ENCODE measurements around the gene LRCH4.

The LRCH4 gene

DNA sequence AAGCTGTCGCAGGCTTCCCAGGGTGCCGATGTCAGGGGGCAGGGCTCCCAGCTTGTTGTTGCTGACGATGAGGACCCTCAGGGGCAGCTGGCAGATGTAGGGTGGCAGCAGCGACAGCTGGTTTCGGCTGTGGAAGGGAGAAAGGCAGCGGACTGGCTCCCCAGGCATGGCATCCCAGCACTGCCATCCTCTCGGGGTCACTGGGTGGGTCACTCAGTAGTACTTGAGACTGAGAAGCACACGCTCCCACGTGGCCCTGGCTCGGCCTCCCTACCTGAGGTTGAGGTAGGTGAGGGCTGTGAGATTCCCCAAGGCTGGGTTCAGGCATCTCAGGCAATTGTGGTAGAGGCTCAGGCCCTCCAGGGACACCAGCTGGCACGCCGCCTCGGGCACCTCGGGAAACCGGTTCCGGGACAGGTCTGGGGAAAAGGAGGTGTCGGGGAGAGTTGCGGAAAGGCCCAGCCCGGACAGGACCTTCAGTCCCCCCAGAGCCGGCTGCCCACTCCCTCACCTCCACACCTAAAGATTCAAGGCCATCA is 3.8 kb downstream of the LRCH4 start:
- DNase-seq: no peak

DNA sequence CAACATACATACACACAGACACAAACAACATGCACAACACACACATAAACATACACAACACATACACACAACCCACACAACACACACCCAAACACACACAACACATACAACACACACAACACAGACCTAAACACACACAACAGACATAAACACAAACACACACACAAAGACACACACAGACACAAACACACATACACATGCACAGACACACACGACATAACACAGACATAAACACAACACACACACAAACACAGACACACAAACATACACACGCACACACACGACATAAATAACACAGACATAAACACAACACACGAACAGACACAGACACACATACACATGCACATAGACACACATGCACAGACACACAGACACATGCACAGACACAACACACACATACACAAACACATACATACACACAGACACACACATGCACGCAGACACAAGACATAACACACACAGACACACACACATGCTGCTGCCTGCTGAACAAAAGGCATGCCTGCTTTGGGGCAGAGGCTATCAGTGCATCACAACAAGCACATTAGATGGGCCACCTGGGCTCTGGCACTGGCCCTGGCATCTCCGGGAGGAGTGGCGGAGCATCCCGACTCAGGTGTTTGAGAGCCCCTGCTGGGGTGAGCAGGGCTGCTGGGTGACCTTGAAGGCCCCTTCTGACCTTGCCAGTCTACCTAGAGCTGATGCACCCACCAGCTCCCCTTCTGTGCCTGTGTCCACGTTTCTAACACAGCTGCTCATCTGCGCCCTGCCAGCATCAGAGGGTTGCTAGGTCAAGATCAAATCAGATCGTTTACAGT is 5.3 kb downstream of the LRCH4 start:
- DNase-seq: no peak

DNA sequence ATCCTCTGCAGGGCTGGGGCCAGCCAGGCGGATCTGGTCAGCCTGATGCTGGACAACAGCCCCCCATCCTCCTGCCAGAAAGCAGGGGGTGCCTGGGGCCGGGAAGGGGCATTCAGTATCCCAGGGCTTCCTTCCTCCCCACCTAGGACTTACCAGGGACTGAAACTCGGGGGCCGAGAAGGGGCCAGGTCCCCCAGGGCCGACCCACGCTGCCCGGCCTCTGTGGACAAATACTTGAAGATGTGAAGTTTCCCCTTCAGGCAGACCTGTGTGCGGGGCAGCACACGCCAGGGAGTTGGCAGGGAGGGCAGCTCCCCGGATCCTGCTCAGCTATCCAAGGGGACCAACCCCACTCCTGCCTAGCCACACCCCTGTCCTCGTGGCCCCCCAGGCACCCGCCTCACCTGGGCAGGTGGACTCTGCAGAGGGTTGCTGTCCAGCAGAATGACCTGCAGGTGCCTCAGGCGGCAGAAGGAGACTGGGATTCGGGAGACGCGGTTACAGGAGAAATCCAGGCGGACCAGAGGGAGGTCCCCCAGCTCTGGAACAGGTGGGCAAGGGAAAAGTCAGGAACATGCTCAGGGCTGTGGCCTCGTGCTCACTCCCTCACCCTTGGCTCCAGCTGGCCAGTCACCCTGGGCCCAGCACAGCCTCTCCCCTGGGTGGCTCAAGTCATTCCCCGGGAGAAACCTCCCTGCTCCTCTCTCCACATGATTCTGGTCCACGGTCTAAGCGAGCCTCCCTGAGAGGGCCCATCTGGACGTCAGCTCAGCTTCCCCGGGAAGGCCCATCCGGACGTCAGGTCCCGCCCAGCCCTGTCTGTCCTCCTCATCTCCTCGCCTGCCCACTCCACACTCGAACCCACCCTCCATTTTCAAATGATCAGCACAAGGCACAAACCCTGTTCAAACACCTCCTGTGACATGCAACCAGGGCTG is 7.4 kb downstream of the LRCH4 start:
- no peak for DNase-seq

DNA sequence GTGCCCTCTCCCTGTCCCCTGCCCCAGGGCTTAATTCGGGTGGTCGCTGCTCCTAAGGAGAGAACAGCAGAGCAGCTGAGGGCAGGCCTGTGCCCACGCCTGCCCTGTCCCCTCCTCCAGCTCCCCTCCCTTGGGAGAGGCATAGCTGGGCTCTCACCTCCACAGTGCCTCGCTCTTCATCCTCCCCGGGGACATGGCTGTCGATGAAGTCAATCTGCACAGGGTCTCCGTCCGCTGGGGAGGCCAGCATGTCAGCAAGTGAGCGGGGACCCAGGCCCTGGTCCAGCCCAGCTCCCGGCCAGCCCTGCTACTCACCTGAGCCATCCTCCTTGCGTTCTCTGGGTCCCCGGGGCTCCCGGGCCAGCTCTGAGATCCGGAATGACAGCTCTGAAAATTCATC is 8.4 kb downstream of the LRCH4 start:
- no peak for DNase-seq

DNA sequence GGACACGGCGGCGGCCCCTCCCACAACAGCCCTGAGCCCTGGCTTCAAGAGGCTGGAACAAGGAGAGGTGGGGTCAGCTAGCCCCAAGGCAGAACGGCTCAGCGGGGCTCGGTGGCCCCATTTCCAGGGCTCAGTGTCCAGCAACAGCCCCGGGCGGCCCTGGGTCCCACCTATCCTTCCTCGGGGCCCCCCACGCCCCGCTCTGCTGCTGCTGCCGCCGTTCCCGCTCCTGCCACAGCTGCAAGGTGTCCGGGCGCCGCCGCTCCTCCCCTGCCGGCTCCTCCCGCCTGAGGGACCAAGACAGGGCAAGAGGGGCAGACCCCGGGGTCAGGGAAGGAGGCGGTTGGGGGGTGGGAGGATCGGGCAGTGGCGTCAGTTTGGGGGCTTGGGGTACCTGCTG is 8.8 kb downstream of the LRCH4 start:
- DNase-seq: no peak

DNA sequence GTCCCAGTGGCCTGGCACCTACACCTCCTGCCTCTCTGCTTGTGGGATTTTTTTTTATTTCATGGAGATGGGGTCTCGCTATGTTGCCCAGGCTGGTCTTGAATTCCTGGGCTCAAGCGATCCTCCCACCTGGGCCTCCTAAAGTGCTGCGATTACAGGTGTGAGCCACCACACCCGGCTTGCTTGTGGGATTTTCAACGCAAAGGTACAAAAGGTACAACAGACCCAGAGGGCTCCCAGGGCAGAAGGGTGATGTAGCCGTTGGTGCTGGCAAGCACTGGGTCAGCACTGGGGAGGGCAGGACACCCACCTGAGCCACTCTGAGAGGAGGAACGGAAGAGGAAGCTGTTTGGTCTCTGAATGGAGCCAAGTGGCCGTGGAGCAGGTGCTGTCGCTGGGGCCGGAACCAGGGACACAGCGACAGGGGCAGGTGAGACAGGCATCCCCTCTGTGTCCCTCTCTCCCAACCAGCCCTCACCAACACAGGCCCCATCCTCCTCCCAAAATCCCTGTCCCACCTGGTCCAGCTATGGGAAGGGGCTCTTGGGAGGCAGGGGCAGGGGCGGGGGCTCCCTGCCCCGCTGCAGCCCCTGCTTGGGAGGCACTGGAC is 9.4 kb downstream of the LRCH4 start:
- no peak for DNase-seq

DNA sequence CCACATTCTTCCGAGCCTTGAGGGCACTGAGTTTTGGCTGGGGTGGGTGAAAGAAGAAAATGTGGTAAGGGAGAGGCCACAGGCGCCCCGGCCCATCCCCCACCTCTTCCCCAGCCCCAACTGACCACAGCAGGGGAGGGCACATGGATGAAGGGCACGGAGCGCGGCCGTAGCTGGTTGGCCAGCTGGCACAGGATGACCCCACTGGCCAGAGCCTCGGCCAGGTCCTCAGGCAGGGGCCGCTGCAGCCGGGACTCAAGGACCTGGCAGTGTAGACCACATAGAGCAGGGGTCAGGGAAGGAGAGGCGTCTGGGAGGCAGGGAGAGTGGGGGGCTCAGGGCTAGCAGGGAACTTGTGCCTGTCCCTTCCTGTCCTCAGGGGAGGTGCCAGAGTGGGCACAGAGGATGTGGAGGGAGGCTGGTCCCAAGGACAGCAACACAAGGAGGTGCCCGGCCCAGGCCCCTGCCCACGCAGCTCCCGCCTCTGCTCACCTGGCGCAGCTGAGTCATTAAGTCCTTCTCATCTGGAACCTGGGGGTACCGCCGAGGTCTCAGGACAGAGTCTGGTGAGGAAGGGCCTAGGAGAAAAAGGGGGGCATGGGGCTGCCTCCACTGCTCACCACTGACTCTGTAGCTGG is 10.1 kb downstream of the LRCH4 start:
- DNase-seq: no peak

DNA sequence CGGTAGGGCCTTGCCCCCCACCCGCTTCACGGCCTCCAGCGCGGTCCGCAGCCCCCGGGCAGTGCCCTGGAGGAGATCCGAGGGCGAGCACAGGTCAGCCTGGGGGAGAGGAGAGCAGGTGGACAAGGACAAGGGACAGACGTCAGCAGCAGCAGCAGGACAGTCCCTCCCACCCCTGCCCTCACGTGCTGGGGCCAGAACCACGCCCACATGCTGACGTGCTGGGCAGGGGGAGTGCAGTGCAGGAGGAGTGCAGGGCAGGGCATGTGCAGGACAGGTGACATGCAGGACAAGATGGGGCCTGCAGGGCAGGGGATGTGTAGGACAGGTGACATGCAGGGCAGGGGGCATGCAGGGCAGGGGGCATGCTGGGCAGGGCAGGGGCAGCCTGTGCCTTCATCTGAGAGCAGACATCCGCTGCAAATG is 10.7 kb downstream of the LRCH4 start:
- DNase-seq: no peak

DNA sequence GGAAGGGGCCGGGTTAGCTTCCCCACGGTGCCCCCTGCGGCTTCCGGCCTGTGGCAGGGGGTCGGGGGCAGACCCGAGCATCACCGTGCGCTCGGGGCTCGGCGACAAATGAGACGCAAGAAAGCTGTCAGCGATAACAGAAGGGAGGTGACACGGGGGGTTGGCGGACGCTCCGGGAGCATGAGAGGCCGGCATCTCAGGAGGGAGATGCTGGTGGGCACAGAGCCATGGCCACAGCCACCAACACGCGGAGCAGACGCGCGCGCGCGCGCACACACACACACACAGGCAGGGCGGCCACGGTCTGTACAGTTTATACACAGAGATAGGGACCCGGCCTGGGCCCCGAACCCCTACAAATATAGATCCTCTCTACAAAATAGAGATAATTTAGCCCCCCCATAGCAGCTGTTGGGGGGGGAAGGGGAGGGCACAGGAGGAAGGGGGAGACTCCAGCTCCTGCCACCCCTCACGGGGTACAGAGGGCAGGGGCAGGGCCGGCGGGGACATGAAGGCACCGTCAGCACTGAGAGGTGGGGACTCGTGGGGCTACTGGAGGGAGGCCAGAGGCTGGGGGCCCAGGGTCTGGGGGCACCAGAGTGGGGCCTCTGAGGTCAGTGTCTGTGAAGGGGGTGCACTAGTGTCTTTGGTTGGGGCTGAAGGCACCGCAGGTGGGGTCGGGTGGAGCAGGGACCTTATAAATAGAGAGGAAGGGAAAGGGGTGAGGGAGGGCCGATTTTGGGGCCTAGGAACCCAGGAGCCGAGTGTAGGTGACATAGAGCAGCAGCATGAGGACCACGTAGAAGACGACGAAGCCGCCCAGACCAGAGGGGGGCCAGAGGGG is 11.3 kb downstream of the LRCH4 start:
- no peak for DNase-seq

DNA sequence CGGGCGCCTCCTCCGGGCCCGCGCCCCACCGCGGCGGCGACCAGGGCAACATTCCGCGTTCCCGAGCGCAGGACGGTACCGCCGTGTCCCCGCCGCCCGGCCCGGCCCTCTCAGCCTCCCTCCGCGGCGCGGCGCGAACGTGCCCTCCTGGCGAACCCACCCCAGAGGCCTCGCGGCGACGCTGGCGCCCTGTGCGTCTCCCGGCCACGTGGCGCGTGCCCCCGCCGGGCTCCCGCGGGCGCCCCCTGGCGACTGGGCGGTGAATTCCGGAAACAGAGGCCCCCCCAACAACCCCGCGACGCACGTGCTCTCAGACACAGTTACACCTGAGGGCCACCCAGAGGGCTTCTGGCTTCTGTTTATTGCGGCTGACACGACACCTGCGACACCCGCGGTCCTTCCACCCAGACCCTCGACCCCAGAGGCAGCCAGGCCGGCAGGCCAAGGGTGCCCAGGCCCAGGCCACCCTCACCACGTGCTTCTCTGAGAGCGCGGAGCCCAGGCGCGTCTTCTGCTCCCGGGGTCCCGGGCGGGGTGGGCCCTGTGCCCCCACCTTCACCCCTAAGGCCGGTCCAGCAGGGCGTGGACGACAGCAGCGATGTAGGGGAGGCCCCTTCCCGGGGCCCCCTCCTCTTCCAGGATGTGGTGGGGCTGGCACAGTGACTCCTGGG is 12.1 kb downstream of the LRCH4 start, which contains the start of gene SAP25:
Gene SAP25 (minus strand): TSS at position 210 of the 671 bp plus-strand sequence. CDS start 158 bp downstream, at position 52.
- DNase-seq: no peak

DNA sequence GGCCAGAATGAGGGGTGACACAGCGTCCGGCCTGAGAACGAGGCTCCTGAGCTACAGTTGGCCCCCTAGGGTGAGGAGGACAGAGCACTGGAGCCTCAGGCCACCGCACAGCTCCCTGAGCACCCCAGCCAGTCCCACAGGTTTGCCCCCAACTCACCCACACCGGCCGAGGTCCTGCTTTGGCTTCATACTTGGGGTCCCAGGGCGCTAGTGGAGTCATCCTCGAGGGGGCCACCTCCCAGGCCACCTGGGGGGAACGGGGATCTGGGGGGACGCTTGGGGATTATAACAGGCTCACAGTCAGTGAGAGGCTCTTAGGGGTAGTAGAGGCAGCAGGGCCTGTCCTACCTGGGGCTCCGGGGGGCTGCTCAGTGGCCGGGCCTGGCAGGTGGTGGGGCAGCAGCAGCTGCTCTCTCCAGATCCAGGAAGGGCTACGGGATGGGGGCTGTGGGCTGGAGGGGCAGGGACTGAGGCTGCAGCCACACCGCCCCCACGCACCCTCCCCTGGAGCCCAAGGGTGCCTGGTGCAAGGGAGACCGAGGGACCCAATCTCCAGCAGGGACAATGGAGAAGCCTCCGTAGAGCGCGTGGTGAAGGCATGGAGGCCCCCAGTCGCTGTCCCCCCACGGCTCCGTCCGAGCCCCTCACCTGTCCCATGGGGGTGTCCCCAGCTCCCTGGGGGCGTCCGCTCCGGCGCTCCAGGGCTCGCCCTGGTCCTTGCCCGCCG is 12.8 kb downstream of the LRCH4 start:
- DNase-seq: no peak

DNA sequence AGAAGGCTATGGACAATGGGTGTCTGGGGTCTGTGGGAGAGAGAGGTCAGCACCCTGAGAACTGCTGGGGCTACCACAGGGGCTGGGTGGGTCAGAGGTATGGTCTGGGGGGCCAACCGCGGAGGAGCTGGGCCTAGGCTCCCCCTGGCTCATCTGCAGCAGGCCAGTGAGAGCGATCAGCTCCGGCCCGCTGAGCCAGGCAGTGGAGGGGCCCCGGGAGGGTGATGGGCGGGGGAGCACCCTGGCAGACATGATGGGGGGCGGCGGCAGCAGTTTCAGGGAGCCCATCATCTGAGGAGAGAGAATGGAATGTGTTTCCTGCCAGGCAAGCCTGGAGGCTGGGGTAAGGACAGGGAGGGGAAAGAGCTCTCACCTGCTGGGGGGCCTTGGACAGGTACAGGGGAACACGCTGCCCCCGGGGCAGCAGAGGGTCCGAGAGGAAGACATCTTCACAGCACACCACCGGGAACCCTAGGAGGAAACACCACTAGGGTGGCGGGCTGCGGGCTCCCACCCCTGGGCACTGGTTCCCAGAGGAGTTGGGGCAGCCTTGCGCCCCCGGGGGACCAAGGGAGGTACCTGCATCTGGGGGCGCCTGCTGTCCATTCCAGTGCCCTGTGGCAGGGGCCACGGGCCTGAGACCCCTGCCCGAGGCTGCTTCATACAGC is 13.5 kb downstream of the LRCH4 start:
- DNase-seq: no peak

DNA sequence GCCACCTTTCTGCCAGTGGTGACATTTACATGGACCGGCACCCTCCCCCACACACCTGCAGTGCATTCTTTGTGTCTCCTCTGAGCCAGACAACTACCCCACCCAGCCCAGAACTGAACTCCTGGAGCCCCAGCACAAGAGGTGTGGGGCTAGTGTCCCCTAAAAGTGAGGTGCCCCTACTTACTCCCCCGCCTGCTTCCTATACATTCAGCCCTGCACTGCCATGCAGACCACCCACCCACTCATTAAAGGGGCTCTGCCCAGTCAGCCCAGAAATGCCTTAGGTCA is 14.2 kb downstream of the LRCH4 start:
- DNase-seq: no peak

DNA sequence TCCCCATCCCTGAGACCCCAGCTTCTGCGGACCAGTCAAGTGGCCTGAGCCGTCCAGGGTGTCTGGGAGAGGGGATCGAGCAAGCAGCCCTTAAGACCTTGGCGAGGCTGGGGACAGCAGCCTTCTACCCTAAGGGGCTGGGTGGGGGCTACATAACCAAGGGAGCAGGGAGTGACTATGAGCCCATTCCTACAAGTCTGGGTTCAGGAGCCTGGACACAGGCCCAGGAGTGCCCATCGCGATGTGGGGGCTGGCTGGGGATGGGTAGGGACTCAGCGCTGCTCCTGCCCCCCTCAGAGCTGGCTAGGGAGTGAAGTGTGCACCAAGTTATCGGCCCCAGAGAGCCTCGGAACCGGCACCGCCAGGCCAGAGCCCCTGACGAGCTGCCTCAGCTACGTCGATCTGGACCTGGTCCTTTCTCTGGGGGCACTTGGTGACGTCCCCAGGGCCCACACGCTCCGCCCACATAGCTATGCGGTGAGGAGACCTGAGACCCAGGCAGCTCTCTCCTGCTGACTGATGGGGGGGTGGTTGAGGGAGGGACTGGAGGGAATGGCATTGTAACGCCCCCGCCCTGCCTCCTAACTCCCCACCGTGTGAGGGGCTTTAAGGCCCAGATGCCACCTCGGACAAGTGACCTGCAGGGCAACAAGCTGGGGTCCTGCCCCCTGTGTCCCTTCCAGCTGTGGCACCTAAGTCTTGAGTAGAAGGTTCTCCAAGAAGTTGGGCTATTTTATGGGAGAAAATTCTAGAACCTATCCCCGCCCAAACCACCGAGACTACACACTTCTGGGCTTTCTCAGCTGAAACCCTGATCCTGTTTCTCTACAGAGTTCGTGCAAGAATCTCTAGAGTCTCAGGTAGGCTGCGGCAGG is 14.7 kb downstream of the LRCH4 start:
- no peak for DNase-seq

DNA sequence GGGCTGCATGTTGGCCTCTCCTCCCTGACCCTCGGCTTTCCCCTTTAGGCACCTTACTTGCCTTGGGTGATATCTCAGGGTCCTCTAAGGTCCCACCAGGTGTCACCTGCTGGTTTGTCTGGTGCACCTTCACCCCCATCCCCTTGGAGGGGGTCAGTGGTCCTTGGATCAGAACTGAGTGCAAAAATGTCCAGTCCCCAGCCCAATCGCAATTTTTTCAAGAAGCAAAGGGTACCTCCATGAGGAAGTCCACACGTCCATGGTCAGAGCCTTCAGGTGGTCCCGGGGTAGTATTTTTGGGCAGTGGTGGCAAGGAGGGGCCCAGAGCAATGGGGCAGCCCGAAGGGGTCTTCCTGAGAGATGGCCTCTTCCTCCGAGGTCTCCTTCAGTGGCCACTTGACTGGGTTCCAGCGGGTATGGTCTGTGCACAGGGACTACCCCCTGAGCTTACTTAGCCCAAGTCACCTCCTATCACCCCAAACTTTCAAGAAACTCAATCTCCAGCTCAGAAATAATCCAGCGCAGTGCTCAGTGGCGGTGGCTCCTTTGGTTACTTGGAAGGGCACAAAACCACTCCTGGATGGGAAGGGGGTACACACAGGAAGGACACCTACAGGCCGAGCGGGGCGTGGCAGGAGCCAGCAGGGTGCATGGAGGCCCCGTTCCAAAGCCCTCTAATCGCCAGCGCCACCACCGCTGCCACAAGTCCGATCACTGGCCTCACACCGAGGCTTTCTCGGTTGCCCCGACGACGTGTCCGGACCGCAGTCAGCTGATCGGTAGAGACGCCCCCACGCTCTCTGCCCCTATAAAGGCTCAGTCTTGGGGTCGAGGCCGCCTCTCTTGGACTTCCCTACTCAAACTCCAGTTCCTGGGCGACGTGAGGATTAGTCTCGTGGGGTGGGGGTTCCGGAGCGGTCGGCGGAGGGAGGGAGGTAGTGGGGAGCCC is 16.8 kb downstream of the LRCH4 start:
- no peak for DNase-seq

DNA sequence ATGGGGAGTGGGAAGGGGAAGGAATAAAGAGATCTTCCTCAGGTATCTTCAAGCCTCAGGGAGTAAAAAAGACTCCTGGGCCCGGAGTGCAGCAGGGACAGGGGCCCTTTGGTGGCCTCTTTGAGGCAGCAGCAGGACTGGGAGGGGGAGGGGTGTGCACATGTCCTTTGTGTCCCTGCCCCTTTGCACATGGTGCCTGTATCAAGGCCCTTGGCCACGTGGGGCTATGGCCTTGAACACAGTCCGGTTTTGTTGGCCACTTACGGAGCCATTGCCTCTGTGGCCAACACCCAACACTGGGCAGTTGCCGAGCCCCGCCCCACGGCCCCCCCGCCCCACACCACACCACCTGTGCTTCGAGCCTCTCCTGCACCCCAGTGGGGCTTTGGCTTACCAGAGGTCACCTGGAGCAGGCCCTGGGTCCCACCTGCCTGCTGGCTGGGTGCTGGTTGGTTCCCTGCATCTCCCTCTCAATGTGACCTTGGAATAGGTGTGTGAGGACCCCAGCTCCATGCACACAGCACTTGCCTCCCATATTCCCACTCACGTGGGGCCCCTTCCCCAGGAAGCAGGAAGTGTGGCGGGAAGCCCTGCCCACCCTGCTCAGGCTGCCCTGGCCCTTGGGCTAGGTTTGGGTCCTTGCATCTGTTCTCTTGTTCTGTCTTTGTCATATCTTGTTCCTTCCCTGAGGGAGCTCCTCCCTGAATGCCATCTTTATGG is 17.6 kb downstream of the LRCH4 start:
- no peak for DNase-seq

DNA sequence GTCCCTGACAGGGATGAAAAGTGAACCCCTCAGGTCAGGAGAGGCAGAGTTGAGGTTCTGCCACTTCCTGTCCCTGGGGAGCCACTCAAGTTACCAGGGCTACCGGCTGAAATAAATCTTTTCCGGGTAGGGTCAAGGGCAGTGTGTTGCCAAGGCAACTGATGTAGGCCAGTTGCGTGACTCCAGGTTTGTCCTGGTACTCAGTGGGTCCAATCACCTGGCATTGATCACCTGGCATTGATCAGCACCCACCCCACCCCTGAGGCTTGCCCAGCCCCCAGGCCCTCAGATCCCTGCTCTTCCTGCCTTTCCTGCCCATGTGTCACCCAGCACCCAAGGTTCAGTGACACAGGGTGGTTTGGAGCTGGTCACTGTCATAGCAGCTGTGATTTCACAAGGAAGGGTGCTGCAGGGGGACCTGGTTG is 18.2 kb downstream of the LRCH4 start:
- no peak for DNase-seq
